Tibial nerve (tissue), 4 donors: Measurements from ENCODE around the gene IL1A. TPM values are rescaled to one million over a fixed set of nuclear protein-coding genes. Genes with fewer than 3 reads are reported as not detected.

Experiments used
- DNase-seq, 2 donors: peaks; one replicate each; pipeline ENCODE4 v3.0.0-alpha.2; 2019; ENCODE audit warnings: low spot score in 2 of 2
- H3K27ac ChIP-seq, 4 donors: fragments of 200-600 bp; sonication (generic) in 3 of 4; one replicate each; pipeline ENCODE4 v1.5.1; 2017 to 2019; ENCODE audit warnings: mild to moderate bottlenecking in 1 of 4
- H3K27me3 ChIP-seq, 2 donors: fragments of 200-600 bp; sonication (generic) in 1 of 2; one replicate each; pipeline versions ENCODE4 v1.5.1 to v1.6.0; 2017 to 2019
- H3K36me3 ChIP-seq, 3 donors: fragments of 200-600 bp; sonication (generic); one replicate each; pipeline ENCODE4 v1.5.1; 2018 to 2019
- H3K4me1 ChIP-seq, 4 donors: fragments of 200-600 bp; sonication (generic) in 3 of 4; one replicate each; pipeline ENCODE4 v1.5.1; 2017 to 2019
- H3K4me3 ChIP-seq, 4 donors: fragments of 200-600 bp; sonication (generic) in 3 of 4; one replicate each; pipeline ENCODE4 v1.5.1; 2017 to 2019; ENCODE audit warnings: mild to moderate bottlenecking in 1 of 4, moderate library complexity in 1 of 4
- H3K9me3 ChIP-seq, 4 donors: fragments of 200-600 bp; sonication (generic) in 3 of 4; one replicate each; pipeline ENCODE4 v1.5.1; 2017 to 2019
- EP300 ChIP-seq, 2 donors: sonication (generic); formaldehyde crosslinking; IDR thresholded peaks; one replicate each; pipeline ENCODE4 v1.6.1; 2017; ENCODE audit warnings: antibody characterized with exemption in 2 of 2, mild to moderate bottlenecking in 1 of 2
- POLR2A ChIP-seq, 2 donors: fragments of 450-650 bp; IDR thresholded peaks; one replicate each; pipeline ENCODE4 v1.6.1; 2017; ENCODE audit warnings: antibody characterized with exemption in 2 of 2, mild to moderate bottlenecking in 2 of 2, moderate library complexity in 2 of 2
- WGBS, 2 donors: methylation state at CpG; one replicate each; pipeline ENCODE4 v1.1.5; 2018; 5-methylcytosine and 5-hydroxymethylcytosine counted together
- total RNA-seq, 4 donors: library from RNA; depleted of rRNA; stranded (reverse); fragments of >200 nt; gene quantifications; one replicate each; pipeline ENCODE4 v1.1.0, GENCODE V29; 2016
- TF ChIP-seq, protein P1 (sequence below), 5 experiments: fragments of 200-600 bp in 3 of 5; fragments of 450-650 bp in 2 of 5; sonication (generic) in 3 of 5; IDR thresholded peaks; one replicate each; pipeline ENCODE4 v1.5.1; 2016 to 2019; ENCODE audit warnings: antibody characterized with exemption in 5 of 5, mild to moderate bottlenecking in 3 of 5, moderate library complexity in 2 of 5

The IL1A gene
- total RNA-seq, 4 donors from 2014 or later, result 1.1 TPM; not detected in 3

DNA sequence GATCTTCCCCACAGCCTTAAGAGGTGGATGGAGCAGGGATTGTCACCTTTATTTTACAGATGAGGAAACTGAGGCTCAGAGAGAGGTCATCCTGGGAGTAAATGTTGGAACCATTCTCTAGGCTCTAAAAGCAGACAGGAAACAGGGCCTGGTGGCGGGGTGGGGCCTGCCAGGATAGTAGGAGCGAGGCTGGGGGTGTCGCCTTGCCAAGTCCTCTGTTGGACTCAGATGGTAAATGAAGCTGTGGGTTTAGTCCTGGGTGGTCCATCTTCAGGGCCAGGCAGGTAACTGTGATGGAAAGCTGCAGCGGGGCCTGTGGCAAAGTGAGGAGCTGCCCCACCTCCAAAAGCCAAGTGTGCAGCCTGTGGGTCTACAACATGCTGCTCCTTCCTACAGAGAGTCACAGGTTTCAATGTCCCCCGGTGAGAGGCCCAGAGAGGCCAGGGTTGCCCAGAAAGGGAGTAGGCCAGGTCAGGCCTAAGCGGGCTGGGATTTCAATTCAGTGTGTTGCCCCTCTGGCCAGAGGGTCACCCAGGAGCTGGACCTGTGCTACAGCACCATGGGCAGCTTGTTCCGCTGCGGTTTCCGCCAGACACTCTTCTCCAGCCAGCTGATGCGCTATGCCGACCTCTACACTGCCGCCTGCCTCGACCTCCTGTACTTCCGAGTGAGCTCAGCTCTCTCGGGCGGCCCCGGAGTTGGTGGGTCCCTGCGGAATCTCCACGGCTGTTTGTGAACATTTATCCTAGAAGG lies 56.8 kb downstream of the IL1A start:
- H3K27me3 ChIP-seq, result no peaks in the 10 kb centered on the region
- DNase-seq, result no peak
- no peaks in the 10 kb centered on the region for H3K36me3 ChIP-seq
- no peak overlapping the region for H3K27ac ChIP-seq
- 86 to 89% methylated on average over 19 of the region's 19 CpGs for WGBS, 2 donors
- peaks cover 0 to 7% (median 0%) of the 10 kb centered on the region in 4 donors for H3K4me1 ChIP-seq
- TF ChIP-seq POLR2A (IDR thresholded peaks at IDR 0.05) (no peak), EP300 (IDR thresholded peaks at IDR 0.05) (no peak)
- TF ChIP-seq, protein P1, sequence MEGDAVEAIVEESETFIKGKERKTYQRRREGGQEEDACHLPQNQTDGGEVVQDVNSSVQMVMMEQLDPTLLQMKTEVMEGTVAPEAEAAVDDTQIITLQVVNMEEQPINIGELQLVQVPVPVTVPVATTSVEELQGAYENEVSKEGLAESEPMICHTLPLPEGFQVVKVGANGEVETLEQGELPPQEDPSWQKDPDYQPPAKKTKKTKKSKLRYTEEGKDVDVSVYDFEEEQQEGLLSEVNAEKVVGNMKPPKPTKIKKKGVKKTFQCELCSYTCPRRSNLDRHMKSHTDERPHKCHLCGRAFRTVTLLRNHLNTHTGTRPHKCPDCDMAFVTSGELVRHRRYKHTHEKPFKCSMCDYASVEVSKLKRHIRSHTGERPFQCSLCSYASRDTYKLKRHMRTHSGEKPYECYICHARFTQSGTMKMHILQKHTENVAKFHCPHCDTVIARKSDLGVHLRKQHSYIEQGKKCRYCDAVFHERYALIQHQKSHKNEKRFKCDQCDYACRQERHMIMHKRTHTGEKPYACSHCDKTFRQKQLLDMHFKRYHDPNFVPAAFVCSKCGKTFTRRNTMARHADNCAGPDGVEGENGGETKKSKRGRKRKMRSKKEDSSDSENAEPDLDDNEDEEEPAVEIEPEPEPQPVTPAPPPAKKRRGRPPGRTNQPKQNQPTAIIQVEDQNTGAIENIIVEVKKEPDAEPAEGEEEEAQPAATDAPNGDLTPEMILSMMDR (IDR thresholded peaks at IDR 0.05), result no peak
- H3K9me3 ChIP-seq, result no peaks in the 10 kb centered on the region
- H3K4me3 ChIP-seq, result no peak overlapping the region

DNA sequence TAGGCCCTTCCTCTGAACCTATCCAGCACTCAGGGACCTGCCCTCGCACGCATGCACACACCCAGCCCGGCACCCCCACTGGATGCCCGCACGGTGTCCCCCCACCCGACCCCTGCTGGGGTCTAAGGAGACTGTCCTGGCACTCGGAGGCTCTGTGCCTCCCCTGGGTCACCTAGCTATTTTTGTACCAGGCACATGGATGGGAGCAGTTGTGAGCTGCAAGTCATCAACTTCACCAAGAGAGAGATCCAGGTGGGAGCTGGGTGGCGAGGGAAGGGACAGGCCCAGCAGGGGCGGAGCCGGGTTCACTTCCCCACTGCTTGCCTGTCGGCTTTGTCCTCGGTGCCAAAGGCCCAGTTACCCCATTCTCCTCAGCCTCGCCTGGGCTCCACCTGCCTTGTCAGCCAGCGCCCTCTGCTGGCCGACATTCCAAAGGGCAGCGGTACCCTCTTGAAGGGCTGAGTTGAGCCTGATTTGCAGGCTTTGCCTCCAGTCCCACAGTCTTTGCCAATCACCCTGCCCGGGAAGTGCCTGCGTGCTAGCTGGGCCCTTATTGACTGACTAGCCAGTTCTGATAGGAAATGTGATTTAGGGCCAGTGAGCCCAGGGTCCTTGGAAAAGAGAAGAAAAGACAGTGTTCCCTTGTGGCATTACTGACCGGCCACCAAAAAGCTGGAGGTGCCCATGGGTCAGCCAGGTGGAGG lies 57.7 kb downstream of the IL1A start:
- WGBS, 2 donors, result 23 to 27% methylated on average over 16 to 19 of the region's 19 CpGs
- Histone ChIP-seq H3K27ac (no peak overlapping the region), H3K9me3 (no peaks in the 10 kb centered on the region), H3K36me3 (no peaks in the 10 kb centered on the region), H3K27me3 (no peaks in the 10 kb centered on the region), H3K4me3 (no peak overlapping the region), H3K4me1 (peaks cover 0 to 7% (median 0%) of the 10 kb centered on the region in 4 donors)
- TF ChIP-seq EP300 (IDR thresholded peaks at IDR 0.05), result peak in 1 of 2 donors; percentile 22
- no peak for TF ChIP-seq POLR2A (IDR thresholded peaks at IDR 0.05)
- TF ChIP-seq, protein P1 (IDR thresholded peaks at IDR 0.05), result peak; percentile 86 to 96 (median 93)
- peak; percentile 86 to 91 for DNase-seq

DNA sequence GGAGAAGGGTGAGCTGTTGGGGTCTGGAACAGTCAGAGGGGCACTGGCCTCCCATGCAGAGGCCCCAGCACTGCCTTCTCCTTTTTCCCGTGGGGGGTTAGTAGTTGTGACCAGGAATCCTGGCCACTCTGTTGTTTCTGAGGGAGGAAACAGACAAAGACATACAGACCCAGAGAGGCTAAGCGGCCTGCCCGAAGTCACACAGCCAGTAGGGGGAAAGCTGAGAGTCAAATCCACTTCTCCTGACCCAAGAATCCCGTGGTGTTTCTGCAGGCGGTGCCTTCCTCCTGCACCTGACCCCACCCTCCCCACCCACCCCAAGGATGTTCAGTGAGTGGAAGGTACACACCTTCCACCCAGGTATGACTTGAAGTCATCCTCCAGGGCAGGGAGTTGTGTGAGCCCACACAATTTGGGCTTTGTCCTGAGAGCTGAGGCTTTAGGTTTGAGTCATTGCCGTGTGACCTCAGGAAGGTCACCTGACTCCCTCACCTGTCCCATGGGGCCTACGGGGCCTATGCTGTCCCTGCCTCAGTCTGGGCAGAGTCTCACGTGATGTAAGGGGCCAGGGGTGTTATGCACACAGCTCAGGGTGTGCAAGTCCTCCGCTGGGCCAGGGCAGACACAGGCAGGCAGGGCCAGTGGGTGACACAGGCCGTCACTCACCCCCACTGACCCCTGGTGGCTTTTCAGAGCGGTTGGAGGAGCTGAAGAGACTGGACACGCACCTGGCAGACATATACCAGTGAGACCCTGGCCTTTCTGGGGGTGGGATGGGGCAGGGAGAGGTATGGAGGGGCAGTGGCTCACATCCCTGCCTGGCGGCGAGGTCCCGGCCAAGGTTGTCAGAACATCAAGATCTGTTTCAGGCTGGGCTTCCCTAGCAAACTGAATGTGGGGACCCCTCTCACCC lies 58.5 kb downstream of the IL1A start:
- DNase-seq, result no peak
- H3K27me3 ChIP-seq, result no peaks in the 10 kb centered on the region
- H3K4me1 ChIP-seq, result peaks cover 0 to 7% (median 0%) of the 10 kb centered on the region in 4 donors
- TF ChIP-seq EP300 (IDR thresholded peaks at IDR 0.05) (no peak), POLR2A (IDR thresholded peaks at IDR 0.05) (no peak)
- TF ChIP-seq, protein P1 (IDR thresholded peaks at IDR 0.05), result no peak
- no peak overlapping the region for H3K27ac ChIP-seq
- H3K36me3 ChIP-seq, result no peaks in the 10 kb centered on the region
- H3K9me3 ChIP-seq, result no peaks in the 10 kb centered on the region
- no peak overlapping the region for H3K4me3 ChIP-seq
- 78 to 86% methylated on average over 8 to 15 of the region's 15 CpGs for WGBS, 2 donors

DNA sequence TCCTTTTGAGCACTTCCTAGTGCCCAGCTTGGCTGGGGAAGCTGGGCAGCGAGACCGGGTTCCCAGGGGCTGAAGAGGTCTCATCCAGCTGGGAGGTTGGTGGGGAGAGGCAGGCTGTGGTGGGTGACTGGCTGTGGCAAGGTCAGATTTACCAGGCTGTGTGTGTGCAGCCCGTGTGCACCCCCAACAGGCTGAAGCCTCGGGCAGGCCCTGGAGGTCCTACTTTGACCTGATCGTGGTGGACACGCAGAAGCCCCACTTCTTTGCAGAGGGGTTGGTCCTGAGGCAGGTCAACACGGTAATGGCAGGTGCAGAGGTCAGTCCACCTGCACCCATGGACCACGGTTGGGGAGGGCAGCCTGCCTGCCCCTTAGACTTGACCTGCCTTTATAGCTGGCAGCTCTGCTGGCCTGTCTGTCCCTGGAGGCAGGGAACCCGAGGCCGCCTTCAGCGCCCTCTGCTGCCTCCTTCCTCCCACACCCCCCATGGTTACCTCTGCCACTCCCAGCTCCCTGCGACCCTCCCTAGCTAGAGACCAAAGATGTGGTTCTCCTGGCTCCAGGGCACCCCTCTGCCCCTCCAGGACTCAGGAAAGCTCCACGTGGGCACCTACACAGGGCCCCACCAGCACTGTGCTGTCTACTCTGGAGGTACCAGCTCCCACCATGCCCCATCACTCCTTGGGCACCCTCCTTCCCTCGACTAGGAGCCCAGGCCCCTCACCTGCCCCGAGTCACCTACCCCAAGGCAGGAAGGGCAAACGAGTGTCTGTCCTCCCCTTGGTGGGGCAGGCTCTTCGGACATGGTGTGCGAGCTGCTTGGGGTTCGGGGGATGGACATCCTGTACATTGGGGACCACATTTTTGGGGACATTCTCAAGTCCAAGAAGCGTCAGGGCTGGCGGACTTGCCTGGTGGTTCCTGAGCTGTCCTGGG lies 59.4 kb downstream of the IL1A start:
- WGBS, 2 donors, result 78 to 79% methylated on average over 16 to 21 of the region's 21 CpGs
- H3K9me3 ChIP-seq, result no peaks in the 10 kb centered on the region
- no peak overlapping the region for H3K27ac ChIP-seq
- no peaks in the 10 kb centered on the region for H3K27me3 ChIP-seq
- TF ChIP-seq POLR2A (IDR thresholded peaks at IDR 0.05), result no peak
- TF ChIP-seq, protein P1 (IDR thresholded peaks at IDR 0.05), result no peak
- no peak for TF ChIP-seq EP300 (IDR thresholded peaks at IDR 0.05)
- H3K36me3 ChIP-seq, result no peaks in the 10 kb centered on the region
- H3K4me3 ChIP-seq, result no peak overlapping the region
- DNase-seq, result no peak
- H3K4me1 ChIP-seq, result peaks cover 0 to 7% (median 0%) of the 10 kb centered on the region in 4 donors
